Endodermal cell (in vitro differentiated cells): ENCODE data around the gene LRRC37A2. TPM values are rescaled to one million over a fixed set of nuclear protein-coding genes. Genes with fewer than 3 reads are reported as not detected.
"Not testable (repeated sequence)": the region's sequence is repeated elsewhere in the genome, so short reads cannot be mapped to it uniquely, and the experiment has no call there.

Experiments used
- DNase-seq: peaks from one replicate; pipeline ENCODE4 v3.0.0-alpha.2; 2017
- H3K27ac ChIP-seq: 2 replicates; pipeline ENCODE4 v1.5.1; 2013; ENCODE audit warnings: mild to moderate bottlenecking, low read depth, low read length, moderate library complexity
- H3K27me3 ChIP-seq: 2 replicates; pipeline ENCODE4 v1.6.1; 2013; ENCODE audit warnings: mild to moderate bottlenecking, low read length, moderate library complexity; ENCODE audit not compliant: insufficient read depth, control insufficient read depth, poor library complexity, severe bottlenecking
- H3K36me3 ChIP-seq: 2 replicates; pipeline ENCODE4 v1.7.0; 2013; ENCODE audit warnings: mild to moderate bottlenecking, low read length, moderate library complexity; ENCODE audit not compliant: control insufficient read depth, insufficient read depth
- H3K4me1 ChIP-seq: one replicate; pipeline ENCODE4 v1.7.0; 2013; ENCODE audit warnings: low read length; ENCODE audit not compliant: control insufficient read depth, insufficient read depth
- H3K4me3 ChIP-seq: 2 replicates; pipeline ENCODE4 v1.5.1; 2013; ENCODE audit warnings: mild to moderate bottlenecking, low read length, moderate library complexity
- H3K9ac ChIP-seq: 2 replicates; pipeline ENCODE4 v1.6.1; 2013; ENCODE audit warnings: mild to moderate bottlenecking, low read length, moderate library complexity; ENCODE audit not compliant: poor library complexity, severe bottlenecking; ENCODE audit errors: extremely low read depth
- H3K9me3 ChIP-seq: 2 replicates; pipeline ENCODE4 v1.6.1; 2013; ENCODE audit warnings: mild to moderate bottlenecking, low read length, moderate library complexity; ENCODE audit not compliant: control insufficient read depth
- H3K27ac Mint-ChIP-seq: 2 replicates; pipeline ENCODE4 v1.8.0; 2020; ENCODE audit warnings: mixed read lengths
- H3K27me3 Mint-ChIP-seq: 2 replicates; pipeline ENCODE4 v1.8.0; 2021; ENCODE audit warnings: mild to moderate bottlenecking, mixed read lengths; ENCODE audit not compliant: insufficient read depth
- H3K36me3 Mint-ChIP-seq: 2 replicates; pipeline ENCODE4 v1.8.0; 2020; ENCODE audit warnings: low read depth, mixed read lengths
- H3K4me1 Mint-ChIP-seq: 2 replicates; pipeline ENCODE4 v1.8.0; 2020; ENCODE audit warnings: mixed read lengths
- H3K4me3 Mint-ChIP-seq: 2 replicates; pipeline ENCODE4 v1.8.0; 2020; ENCODE audit warnings: mild to moderate bottlenecking, moderate library complexity, mixed read lengths
- H3K9me3 Mint-ChIP-seq: 2 replicates; pipeline ENCODE4 v1.8.0; 2020; ENCODE audit warnings: mild to moderate bottlenecking, mixed read lengths
- WGBS, 2 experiments: methylation state at CpG; one replicate each; pipeline versions ENCODE4 v1.1.5 to v1.1.7; 2013; ENCODE audit warnings: missing lambda C conversion rate in 2 of 2, mixed read lengths in 1 of 2; ENCODE audit not compliant: insufficient coverage in 1 of 2, insufficient read length in 1 of 2; 5-methylcytosine and 5-hydroxymethylcytosine counted together
- total RNA-seq, 2 donors: library from RNA; stranded (reverse); fragmentation: NEBNext Ultra II Directional in 1 of 2; extraction: Animal tissue kit (Norgen Biotek cat#: 25700) in 1 of 2; gene quantifications; 2 replicates in 1 of 2; 3 replicates in 1 of 2; pipeline ENCODE4 v1.2.1, GENCODE V29; 2021

The LRRC37A2 gene
- total RNA-seq, 2 donors from 2014 or later, result 15.0 to 16.4 TPM

DNA sequence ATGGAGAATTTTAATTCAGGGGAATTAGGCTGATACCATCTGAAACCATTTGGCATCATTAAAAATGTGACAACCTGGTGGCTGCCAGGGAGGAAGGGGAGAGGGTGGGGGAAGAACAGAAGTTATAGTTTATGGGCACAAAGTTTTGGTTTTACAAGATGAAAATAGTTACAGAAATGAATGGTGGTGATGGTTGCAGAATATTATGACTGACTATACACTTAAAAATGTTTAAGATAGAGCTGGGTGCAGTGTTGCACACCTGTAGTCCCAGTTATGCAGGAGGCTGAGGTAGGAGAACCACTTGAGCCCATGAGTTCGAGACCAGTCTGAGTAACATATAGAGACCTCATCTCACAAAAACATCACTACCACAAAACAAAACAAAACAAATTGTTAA, 54.7 kb downstream of the LRRC37A2 start:
- not testable (repeated sequence) for DNase-seq, H3K9ac ChIP-seq, H3K9me3 Mint-ChIP-seq, H3K27ac Mint-ChIP-seq, H3K4me3 Mint-ChIP-seq, H3K27ac ChIP-seq, H3K4me1 Mint-ChIP-seq, H3K36me3 Mint-ChIP-seq, H3K9me3 ChIP-seq, H3K4me3 ChIP-seq, H3K4me1 ChIP-seq, H3K36me3 ChIP-seq, H3K27me3 Mint-ChIP-seq, H3K27me3 ChIP-seq
- no CpG with 5 or more reads among the region's 1 CpG for WGBS, 2 experiments

DNA sequence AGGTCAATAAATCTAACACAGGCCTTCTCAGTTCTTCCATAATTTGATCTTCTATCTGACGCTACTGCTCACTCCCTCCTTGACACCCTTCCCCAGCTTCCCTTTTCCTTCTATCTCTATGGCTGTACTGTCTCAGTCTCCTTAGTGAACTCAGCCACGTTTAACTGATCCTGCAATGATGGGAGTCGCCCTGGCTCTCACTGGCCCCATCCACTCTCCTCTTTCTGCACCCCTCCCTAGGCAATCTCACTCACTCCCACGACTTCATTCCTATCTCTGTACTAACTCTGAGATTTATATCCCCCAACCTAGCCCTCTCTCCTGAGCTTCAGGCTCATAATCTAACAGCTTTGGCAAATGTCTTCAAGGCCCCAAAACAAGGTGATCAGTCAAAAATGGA, 59.5 kb downstream of the LRRC37A2 start:
- not testable (repeated sequence) for H3K36me3 Mint-ChIP-seq, H3K27me3 Mint-ChIP-seq, H3K36me3 ChIP-seq, H3K27ac Mint-ChIP-seq, H3K4me1 Mint-ChIP-seq, H3K4me3 Mint-ChIP-seq, DNase-seq, H3K4me3 ChIP-seq, H3K9ac ChIP-seq, H3K4me1 ChIP-seq, H3K9me3 ChIP-seq, H3K27me3 ChIP-seq, H3K9me3 Mint-ChIP-seq, H3K27ac ChIP-seq
- no CpG with 5 or more reads among the region's 4 CpGs for WGBS, 2 experiments

- H3K4me1 Mint-ChIP-seq, H3K4me1 ChIP-seq, H3K27me3 ChIP-seq, H3K27ac ChIP-seq, H3K36me3 Mint-ChIP-seq, H3K4me3 Mint-ChIP-seq, DNase-seq, H3K9me3 Mint-ChIP-seq, H3K36me3 ChIP-seq, H3K27me3 Mint-ChIP-seq, H3K9ac ChIP-seq, H3K9me3 ChIP-seq, H3K27ac Mint-ChIP-seq, H3K4me3 ChIP-seq: not testable (repeated sequence)
- no CpG with 5 or more reads among the region's 65 CpGs for WGBS, 2 experiments
Observed at GRCh38 chr17:46579083-46580075, 67.1 kb downstream of the LRRC37A2 start, which contains the start of gene ARL17A. TSS of gene ARL17A (minus strand) at chr17:46579691. CDS start at chr17:46576322, 3,369 bp downstream.

- not testable (repeated sequence) for H3K27ac ChIP-seq, DNase-seq, H3K36me3 Mint-ChIP-seq, H3K4me1 ChIP-seq, H3K4me3 ChIP-seq, H3K27me3 Mint-ChIP-seq, H3K9me3 Mint-ChIP-seq, H3K27ac Mint-ChIP-seq, H3K27me3 ChIP-seq, H3K4me1 Mint-ChIP-seq, H3K4me3 Mint-ChIP-seq, H3K9ac ChIP-seq, H3K9me3 ChIP-seq, H3K36me3 ChIP-seq
- no CpG with 5 or more reads among the region's 18 CpGs for WGBS, 2 experiments
Observed at GRCh38 chr17:46580082-46580481, 67.8 kb downstream of the LRRC37A2 start.

DNA sequence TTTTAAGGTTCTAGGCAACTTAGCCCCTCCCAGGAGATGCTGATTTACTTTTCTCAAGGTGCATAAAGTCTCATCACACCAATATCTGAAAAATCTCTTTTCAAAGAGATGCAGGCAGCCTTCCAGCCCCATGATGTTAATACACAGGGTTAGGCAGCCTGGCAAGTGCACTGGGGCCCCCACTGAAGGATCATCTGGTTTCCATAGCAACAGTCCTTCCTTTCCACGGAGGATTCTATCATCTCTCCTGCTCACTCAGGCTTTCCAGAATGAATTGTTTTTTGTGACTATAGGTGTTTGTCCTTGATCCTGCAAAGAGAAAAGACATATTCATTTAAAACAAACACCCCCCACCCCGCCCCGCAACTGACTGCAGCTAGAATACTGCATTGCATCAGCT, 73.2 kb downstream of the LRRC37A2 start:
- not testable (repeated sequence) for H3K27ac Mint-ChIP-seq, H3K9ac ChIP-seq, H3K36me3 Mint-ChIP-seq, H3K4me1 ChIP-seq, H3K9me3 Mint-ChIP-seq, H3K4me3 Mint-ChIP-seq, H3K27me3 Mint-ChIP-seq, H3K36me3 ChIP-seq, H3K27ac ChIP-seq, H3K4me1 Mint-ChIP-seq, H3K27me3 ChIP-seq, DNase-seq, H3K4me3 ChIP-seq, H3K9me3 ChIP-seq
- no CpG with 5 or more reads among the region's 3 CpGs for WGBS, 2 experiments

GRCh38 chr17:46590157-46591146, 78.2 kb downstream of the LRRC37A2 start, which contains the start of gene NSF:
TSS of gene NSF (plus strand) at chr17:46590669. CDS start at chr17:46590776, 107 bp downstream.
- not testable (repeated sequence) for DNase-seq, H3K27ac Mint-ChIP-seq, H3K9me3 Mint-ChIP-seq, H3K27me3 Mint-ChIP-seq, H3K36me3 ChIP-seq, H3K4me3 ChIP-seq, H3K27ac ChIP-seq, H3K9me3 ChIP-seq, H3K9ac ChIP-seq, H3K27me3 ChIP-seq, H3K4me1 ChIP-seq, H3K4me3 Mint-ChIP-seq, H3K4me1 Mint-ChIP-seq, H3K36me3 Mint-ChIP-seq
- no CpG with 5 or more reads among the region's 95 CpGs for WGBS, 2 experiments
